Testis (tissue), 2 donors: ENCODE results near the gene NAGPA.

Experiments used
- POLR2A ChIP-seq: fragments of 450-650 bp; IDR thresholded peaks from one replicate; pipeline ENCODE4 v1.6.1; 2017; ENCODE audit warnings: antibody characterized with exemption, mild to moderate bottlenecking, moderate library complexity
- TF ChIP-seq, protein P1 (sequence below), 3 experiments: fragments of 450-650 bp in 2 of 3; fragments of 200-600 bp in 1 of 3; sonication (generic) in 1 of 3; IDR thresholded peaks; one replicate each; pipeline ENCODE4 v1.5.1; 2016 to 2019; ENCODE audit warnings: antibody characterized with exemption in 3 of 3, mild to moderate bottlenecking in 2 of 3, moderate library complexity in 1 of 3

DNA sequence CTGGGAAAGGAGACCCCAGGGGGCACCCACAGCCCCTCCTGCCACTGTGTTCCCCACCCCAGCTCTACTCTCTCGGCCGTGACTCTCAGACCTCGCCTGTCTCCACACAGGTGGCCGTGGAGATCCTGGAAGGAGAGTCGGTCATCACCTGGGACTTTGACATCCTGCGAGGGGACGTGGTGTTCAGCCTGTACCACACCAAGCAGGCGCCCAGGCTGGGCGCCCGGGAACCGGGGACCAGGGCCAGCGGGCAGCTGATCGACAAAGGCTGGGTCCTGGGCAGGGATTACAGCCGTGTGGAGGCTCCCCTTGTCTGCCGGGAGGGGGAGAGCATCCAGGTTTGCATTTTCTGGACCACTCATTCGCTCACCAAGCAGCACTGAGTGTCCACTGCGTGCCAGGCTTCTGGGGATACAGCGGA is 25.4 kb downstream of the NAGPA start:
- TF ChIP-seq, protein P1, sequence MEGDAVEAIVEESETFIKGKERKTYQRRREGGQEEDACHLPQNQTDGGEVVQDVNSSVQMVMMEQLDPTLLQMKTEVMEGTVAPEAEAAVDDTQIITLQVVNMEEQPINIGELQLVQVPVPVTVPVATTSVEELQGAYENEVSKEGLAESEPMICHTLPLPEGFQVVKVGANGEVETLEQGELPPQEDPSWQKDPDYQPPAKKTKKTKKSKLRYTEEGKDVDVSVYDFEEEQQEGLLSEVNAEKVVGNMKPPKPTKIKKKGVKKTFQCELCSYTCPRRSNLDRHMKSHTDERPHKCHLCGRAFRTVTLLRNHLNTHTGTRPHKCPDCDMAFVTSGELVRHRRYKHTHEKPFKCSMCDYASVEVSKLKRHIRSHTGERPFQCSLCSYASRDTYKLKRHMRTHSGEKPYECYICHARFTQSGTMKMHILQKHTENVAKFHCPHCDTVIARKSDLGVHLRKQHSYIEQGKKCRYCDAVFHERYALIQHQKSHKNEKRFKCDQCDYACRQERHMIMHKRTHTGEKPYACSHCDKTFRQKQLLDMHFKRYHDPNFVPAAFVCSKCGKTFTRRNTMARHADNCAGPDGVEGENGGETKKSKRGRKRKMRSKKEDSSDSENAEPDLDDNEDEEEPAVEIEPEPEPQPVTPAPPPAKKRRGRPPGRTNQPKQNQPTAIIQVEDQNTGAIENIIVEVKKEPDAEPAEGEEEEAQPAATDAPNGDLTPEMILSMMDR (IDR thresholded peaks at IDR 0.05) = no peak
- TF ChIP-seq POLR2A = no peak
